ENCODE measurements around the gene VWA3B. TPM values are rescaled to one million over a fixed set of nuclear protein-coding genes. Genes with fewer than 3 reads are reported as not detected.
"Not testable (repeated sequence)": the region's sequence is repeated elsewhere in the genome, so short reads cannot be mapped to it uniquely, and the experiment has no call there.

VWA3B gene
- total RNA-seq, 4 donors from 2014 or later = 0.27 TPM; not detected in 3

DNA sequence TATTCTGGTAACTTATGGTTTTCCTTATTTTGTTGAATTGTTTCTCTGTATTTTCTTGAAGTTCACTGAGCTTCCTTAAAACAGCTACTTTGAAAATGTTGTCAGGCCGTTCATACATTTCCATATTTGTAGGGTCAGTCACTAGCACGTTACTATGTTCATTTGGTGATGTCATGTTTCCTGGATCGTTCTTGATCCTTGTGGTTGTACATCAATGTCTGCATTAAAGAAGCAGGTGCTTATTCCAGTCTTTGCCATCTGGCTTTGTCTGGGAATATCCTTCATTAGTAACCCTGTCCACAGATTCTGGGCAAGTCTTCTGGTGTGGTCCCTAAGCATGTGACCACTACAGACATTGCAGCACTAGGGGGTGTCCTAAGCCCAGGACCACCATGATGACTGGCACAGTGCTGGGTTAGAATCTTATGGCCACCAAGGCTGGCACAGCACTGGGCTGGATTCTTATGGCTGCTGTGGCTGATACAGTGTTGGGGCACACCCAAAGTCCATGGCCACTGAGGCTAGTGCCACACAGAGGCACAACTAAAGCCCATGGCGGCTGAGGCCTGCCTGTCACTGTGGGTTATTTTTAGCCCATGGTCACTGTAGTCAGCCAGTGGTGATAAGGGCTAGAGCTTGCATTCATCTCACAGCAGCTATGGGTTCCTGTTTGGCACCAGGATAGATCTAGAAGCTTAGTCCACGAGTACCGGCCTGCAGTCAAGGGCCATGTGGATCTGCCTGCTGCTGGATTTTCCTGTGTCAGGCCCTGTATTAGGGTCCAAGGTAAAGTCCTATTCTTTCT is 13.2 kb downstream of the VWA3B start:
- H3K9me3 ChIP-seq = peaks cover 0 to 6% (median 0%) of the 10 kb centered on the region in 4 donors
- no peaks in the 10 kb centered on the region for H3K4me1 ChIP-seq
- DNase-seq = no peak
- no peak overlapping the region for H3K4me3 ChIP-seq
- no peaks in the 10 kb centered on the region for H3K36me3 ChIP-seq
- TF ChIP-seq CTCF (IDR thresholded peaks at IDR 0.05) = no peak
- no peak for TF ChIP-seq POLR2A (IDR thresholded peaks at IDR 0.05)
- H3K27me3 ChIP-seq = no peaks in the 10 kb centered on the region
- H3K27ac ChIP-seq = no peak overlapping the region

DNA sequence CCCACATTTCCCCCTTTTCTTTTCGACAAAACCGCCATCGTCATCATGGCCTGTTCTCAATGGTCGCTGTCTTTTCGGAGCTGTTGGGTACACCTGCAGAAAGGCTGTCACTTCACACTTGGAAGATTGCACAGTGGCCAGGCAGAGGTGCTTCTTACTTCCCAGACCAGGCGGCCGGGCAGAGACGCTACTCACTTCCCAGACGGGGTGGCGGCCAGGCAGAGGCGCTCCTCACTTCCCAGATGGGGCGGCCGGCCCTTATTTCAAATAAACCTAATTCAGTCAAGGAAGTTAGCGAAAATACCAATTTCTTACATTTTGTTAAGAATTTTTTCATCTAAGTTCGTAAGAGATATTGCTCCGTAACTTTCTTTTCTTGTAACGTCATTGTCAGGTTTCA is 15.3 kb downstream of the VWA3B start:
- not testable (repeated sequence) for DNase-seq, H3K9me3 ChIP-seq, H3K36me3 ChIP-seq, H3K27me3 ChIP-seq, H3K4me3 ChIP-seq, H3K27ac ChIP-seq, H3K4me1 ChIP-seq

GRCh38 chr2:98102878-98103277 is 15.9 kb downstream of the VWA3B start:
- no peak overlapping the region for H3K27ac ChIP-seq
- no peaks in the 10 kb centered on the region for H3K4me1 ChIP-seq
- TF ChIP-seq CTCF (IDR thresholded peaks at IDR 0.05) (no peak), POLR2A (IDR thresholded peaks at IDR 0.05) (no peak)
- H3K27me3 ChIP-seq = no peaks in the 10 kb centered on the region
- H3K36me3 ChIP-seq = no peaks in the 10 kb centered on the region
- no peak for DNase-seq
- no peaks in the 10 kb centered on the region for H3K9me3 ChIP-seq
- H3K4me3 ChIP-seq = no peak overlapping the region

DNA sequence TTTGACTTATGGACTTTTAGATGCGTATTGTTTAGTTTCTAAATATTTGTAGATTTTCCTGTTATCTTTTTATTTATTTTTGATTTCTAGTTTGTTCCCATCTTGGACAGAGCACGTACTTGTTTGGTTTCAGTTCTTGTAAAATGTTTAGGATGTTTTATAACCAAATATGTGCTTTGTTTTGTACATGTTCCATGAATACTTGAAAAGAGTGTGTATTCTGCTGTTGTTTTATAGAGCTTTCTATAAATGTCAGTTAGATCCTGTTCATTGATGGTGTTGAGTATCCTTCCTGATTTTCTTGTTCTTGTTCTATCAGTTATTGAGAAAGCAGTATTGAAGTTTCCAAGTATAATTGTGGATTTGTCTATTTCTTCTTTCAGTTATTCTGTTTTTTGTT is 21.1 kb downstream of the VWA3B start:
- H3K4me1 ChIP-seq = no peaks in the 10 kb centered on the region
- H3K9me3 ChIP-seq = no peaks in the 10 kb centered on the region
- no peak overlapping the region for H3K4me3 ChIP-seq
- DNase-seq = no peak
- H3K36me3 ChIP-seq = no peaks in the 10 kb centered on the region
- no peak overlapping the region for H3K27ac ChIP-seq
- H3K27me3 ChIP-seq = no peaks in the 10 kb centered on the region
- TF ChIP-seq CTCF (IDR thresholded peaks at IDR 0.05) (no peak), POLR2A (IDR thresholded peaks at IDR 0.05) (no peak)

DNA sequence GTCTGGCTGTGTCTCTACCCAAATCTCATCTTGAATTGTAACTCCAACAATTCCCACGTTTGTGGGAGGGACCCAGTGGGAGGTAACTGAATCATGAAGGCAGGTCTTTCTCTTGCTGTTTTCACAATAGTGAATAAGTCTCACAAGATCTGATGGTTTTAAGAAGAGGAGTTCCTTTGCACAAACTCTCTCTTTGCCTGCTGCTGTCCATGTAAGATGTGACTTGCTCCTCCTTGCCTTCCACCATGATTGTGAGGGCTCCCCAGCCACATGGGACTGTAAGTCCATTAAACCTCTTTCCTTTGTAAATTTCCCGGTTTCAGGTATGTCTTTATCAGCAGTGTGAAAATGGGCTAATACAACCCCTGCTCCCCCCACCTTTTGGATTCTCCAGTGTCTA is 23.8 kb downstream of the VWA3B start:
- Histone ChIP-seq H3K27me3 (no peaks in the 10 kb centered on the region), H3K4me3 (no peak overlapping the region), H3K36me3 (no peaks in the 10 kb centered on the region), H3K9me3 (no peaks in the 10 kb centered on the region), H3K27ac (no peak overlapping the region), H3K4me1 (no peaks in the 10 kb centered on the region)
- no peak for TF ChIP-seq POLR2A (IDR thresholded peaks at IDR 0.05)
- TF ChIP-seq CTCF (IDR thresholded peaks at IDR 0.05) = no peak
- DNase-seq = no peak

- H3K4me1 ChIP-seq = no peaks in the 10 kb centered on the region
- no peaks in the 10 kb centered on the region for H3K9me3 ChIP-seq
- TF ChIP-seq POLR2A (IDR thresholded peaks at IDR 0.05) (no peak), CTCF (IDR thresholded peaks at IDR 0.05) (no peak)
- H3K4me3 ChIP-seq = no peak overlapping the region
- DNase-seq = no peak
- H3K27ac ChIP-seq = no peak overlapping the region
- H3K27me3 ChIP-seq = no peaks in the 10 kb centered on the region
- no peaks in the 10 kb centered on the region for H3K36me3 ChIP-seq
Measured at GRCh38 chr2:98114643-98115330, 27.8 kb downstream of the VWA3B start.
